Cardiac septum (tissue), 1 donor: ENCODE measurements around the gene PDIA3. TPM values are rescaled to one million over a fixed set of nuclear protein-coding genes. Genes with fewer than 3 reads are reported as not detected.
A peak's percentile ranks its signal among the peaks of the same experiment; 100 is the strongest.
"Not testable (repeated sequence)": the region's sequence is repeated elsewhere in the genome, so short reads cannot be mapped to it uniquely, and the experiment has no call there.

Experiments used
- DNase-seq: peaks from one replicate; pipeline ENCODE4 v3.0.0-alpha.2; 2020; ENCODE audit warnings: low spot score
- intact Hi-C: fragments of 100-400 bp; cut with DNase I; formaldehyde crosslinking; loops from one replicate; pipeline ENCODE4 v1.14.0; 2022
- long read RNA-seq: library from polyadenylated mRNA; unstranded; transcript quantifications from one replicate; pipeline ENCODE4 v2.0.0, GENCODE V29; 2021
- total RNA-seq: library from RNA; stranded (reverse); fragmentation: NEBNext Ultra II Directional; extraction: Animal tissue kit (Norgen Biotek cat#: 25700); gene quantifications from one replicate; pipeline ENCODE4 v1.2.1, GENCODE V29; 2021
- donor health status: DM: no; HTN: no; CAD: no.

Gene PDIA3
- total RNA-seq, result 176 TPM
- long read RNA-seq, transcript PDIA3-201 (13 exons, 3,727 nt), result major isoform, 268 of 289 reads
- long read RNA-seq, partial matches to known transcripts, result 12 of 289 reads
- long read RNA-seq, other reads (novel, unspliced or antisense), result 9 of 289 reads

DNA sequence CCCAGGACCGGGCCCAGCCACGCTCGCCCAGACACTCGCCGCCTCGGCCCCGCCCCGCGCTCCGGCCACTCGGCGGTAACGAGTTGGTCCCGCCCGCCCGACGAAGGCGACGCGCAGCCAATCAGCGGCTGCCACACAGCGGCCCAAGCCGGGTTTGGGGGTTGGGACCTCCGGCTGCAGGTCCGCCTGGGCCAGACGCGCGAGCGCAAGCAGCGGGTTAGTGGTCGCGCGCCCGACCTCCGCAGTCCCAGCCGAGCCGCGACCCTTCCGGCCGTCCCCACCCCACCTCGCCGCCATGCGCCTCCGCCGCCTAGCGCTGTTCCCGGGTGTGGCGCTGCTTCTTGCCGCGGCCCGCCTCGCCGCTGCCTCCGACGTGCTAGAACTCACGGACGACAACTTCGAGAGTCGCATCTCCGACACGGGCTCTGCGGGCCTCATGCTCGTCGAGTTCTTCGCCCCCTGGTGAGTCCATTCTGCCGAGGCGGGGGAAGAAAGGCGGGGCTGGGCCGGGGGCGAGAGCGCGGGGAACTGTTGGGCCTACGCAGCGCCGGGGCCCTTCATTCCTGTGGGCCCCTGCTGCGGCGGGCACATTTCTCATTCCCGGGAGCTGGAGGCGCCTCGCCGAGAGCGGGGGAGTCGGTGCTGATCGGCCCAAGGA lies at the start of gene PDIA3:
Gene PDIA3 (plus strand): TSS at position 194 of the 658 bp plus-strand sequence. CDS start 102 bp downstream, at position 296.
- peak; percentile 98 for DNase-seq
- intact Hi-C loops, result not testable (repeated sequence)

DNA sequence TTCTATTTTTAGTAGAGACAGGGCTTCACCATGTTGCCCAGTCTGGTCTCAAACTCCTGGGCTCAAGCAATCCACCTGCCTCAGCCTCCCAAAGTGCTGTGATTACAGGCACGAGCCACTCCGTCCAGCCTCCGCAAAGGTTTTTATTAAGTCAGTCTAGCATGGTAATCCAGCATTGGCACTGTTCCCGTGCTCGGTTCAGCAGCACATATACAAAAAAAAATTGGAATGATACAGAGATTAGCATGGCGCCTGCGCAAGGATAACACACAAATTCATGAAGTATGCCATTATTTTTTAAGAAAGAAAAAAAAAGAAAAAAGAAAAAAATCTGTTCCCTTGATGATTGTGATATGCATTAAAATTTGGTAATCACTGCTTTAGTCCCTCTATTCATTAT lies 44.1 kb upstream of the PDIA3 start:
- no peak for DNase-seq
- intact Hi-C loops, result no loop called here

DNA sequence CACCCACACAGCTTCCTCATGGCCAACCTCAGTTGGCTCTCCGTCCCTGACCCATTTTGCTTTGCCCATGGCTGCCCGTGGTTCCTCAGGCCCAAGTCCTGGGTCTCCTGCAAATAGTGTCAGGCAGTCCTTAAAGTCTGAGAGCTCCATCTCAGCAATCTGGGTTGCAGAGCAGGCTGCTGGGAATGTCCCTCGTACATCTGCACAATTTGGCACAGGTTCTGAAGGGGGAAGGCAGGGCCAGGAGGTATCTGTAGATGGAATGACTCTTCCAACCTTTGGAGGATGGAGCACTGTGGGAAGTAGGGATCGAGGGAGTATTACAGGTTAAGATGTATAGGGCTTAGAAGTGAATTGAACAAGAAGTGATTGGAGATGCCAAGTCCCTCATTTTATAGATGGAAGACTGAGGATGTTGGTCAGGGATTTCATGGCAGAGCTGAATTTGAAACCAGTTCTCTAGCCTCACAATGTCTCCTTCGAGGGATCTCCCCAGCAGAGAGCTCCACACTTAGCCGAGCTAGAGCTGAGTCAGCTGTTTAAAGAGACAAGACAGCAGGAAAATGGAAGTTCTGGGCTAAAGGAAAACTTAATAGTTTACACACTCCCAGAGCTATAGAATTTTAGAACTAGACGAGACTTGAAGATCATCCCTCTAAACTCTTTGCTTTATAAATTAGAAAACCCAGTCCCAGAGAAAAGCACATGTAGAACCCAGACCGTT lies 43.4 kb upstream of the PDIA3 start:
- intact Hi-C loops, result no loop called here
- DNase-seq, result no peak

DNA sequence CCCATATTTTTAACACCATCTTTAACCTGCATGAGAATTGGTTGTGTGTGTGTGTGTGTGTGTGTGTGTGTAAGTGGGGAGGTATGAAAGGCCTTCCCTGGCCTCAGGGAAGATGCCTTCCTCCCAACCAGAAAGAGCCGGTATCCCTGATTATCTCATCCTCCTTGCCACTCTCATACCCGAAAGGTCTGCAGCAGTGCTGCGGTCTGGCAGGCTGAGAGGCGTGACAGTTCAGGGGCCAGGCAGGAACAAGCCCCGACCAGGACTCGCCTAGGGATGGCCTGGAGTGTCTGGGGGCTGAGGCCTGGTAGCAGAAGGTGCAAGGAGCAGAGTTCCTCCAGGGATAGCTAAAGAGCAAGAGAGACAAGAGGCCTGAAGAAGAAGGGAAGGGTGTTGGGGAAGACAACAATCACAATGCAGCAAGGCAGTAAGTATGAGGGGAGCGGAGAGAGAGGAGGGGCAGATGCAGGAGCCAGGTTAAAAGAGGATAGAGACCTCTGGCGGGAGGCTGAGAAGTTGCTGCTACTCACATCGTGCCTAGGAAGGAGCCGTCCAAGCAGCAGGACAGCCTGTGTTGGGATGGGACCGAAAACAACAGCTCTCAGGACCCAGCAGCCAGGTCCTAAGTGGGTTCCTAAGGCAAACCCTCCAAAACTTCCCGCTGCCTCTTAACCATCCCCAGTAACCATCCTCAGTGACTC lies 35.7 kb upstream of the PDIA3 start:
- DNase-seq, intact Hi-C loops: not testable (repeated sequence)

DNA sequence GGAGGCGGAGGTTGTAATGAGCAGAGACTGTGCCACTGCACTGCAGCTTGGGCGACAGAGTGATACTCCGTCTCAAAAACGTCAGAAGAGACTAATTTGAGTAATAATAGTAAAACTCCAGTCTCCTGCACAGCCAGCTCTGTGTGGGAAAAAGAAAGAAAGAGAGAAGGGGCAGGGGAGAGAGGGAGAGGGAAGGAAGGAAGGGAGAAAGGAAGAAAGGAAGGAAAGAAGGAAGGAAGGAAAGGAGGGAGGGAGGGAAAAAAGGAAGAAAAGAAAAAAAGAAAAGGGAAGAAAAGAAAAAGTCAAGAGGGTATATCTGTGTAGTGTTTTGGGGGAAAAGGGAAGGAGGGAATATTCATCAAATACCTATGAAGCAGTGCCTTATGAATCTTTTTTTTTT lies 23.1 kb upstream of the PDIA3 start:
- DNase-seq, result no peak
- intact Hi-C loops, result no loop called here

DNA sequence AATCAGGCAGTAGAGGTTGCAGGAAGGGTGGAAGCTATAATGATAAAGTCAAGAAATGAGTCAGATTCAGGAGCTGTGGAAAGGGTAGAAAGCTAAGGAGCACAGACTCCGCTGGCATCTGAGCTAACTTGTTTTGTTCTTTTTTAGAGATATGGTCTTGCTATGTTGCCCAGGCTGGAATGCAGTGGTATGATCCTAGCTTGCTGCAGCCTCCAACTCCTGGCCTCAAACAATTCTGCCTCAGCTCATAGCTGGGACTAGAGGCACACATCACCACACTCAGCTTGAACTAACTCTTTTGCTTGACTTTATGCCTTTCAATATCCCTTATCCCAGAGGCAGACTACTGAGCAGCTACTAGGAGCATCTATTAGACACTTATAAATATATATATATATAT lies 19.9 kb upstream of the PDIA3 start:
- DNase-seq, intact Hi-C loops: not testable (repeated sequence)

DNA sequence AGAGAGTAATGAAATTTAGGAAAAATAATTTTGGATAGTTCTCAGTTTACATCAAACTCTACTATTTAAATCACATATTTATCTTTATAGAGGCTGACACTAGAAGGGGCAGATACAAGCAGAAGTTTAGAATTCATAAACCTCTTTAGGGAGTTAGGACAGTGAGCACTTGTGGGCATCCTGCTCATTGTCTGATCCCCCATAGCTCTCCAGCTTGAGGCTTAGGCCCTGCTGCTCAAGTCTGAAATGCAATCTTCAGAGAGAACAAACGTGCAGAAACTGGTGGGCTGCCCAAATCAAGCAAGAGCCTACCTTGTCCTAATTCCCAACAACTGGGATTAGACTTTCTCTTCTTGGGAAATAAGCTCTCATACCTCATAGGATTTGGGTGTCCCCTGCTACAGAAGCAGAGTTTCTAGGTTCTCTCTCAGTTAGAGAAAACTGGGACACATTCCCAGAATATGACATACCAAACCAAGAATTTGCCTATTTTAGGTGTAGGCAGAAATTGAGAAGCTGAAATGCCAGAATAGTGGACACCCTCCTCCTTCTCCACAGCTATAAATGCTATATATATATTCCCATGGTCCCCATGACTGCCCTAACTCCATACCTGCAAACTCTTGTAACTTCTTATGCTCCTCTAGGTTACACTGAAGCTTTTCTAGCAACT lies 18.0 kb upstream of the PDIA3 start:
- DNase-seq, intact Hi-C loops: not testable (repeated sequence)

DNA sequence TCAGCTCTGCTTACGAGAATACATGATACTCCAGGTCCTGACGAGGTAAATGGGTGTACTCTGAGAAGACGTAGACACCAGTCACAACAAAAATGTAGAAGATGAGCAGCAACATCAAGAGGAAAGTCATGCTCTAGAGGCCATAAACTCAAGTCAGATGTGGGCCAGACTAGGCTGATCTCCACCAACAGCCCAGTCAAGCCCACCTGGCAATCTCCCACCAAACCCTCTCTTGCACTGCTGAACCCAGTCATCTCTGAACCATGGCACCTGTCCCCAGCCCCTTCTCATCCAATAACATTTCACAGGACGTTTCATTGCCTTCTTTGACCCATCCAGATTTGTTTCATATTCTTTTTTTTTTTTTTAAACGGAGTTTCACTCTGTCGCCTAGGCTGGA lies 10.8 kb upstream of the PDIA3 start:
- DNase-seq, result no peak
- intact Hi-C loops, result no loop called here

DNA sequence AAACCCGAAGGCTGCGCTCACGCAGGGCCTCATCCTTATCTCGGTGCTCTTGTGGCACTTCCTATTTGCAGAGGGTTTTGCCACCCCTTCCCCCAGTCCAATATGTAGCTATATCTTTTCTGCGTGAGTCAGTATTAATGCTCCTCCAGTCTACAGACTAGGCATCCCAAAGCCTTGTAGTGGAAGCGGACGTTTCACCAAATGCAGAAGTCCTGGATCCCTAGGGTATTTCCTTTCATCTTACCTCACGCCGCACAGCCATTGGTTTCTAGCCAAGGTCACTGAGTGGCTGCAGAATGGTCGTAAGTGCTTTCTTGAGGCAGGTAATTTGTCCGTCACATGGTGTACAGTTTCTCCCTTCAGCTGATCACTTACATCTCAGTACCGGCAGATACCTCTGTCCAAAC lies 668 bp downstream of the PDIA3 start:
- DNase-seq, intact Hi-C loops: not testable (repeated sequence)

DNA sequence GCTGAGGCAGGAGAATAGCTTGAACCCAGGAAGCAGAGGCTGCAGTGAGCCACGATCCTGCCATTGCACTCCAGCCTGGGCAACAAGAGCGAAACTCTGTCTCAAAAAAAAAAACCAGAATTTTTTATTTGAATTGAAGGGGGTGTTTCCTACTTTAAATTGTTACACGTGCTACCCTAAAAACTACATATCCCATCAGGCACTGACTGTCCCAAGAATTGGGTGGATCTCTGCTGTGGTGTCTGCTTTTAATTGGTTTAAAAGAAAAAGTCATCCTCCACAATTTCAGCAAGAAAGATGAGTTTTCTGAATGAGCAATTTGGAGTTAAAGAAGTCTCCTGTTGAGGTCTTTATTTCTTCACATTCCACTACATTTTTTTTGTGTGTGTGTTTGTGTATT lies 2.1 kb downstream of the PDIA3 start:
- DNase-seq, result no peak
- intact Hi-C loops, result no loop called here

DNA sequence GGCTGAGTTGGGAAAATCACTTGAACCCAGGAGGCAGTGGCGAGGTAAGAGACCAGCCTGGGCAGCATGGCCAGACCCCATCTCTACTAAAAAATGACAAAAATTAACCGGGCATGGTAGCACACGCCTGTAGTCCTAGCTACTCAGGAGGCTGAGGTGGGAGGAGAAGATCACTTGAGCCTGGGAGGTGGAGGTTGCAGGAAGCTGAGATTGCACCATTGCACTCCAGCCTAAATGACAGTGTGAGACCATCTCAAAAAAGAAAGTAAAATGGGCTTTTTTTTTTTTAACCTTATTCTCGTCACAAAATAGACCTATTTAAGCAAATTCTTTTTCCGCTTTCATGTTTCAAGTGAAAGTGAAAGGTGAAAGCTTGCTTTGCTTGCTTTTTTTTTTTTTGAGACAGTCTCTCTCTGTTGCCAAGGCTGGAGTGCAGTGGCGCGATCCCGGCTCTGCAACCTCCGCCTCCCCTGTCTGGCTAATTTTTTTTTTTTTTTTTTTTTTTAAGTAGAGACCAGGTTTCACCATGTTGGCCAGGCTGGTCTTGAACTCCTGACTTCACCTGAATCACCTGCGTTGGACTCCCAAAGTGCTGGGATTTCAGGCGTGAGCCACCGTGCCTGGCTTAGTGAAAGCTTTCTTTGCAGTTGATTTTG lies 3.6 kb downstream of the PDIA3 start:
- intact Hi-C loops, result no loop called here
- DNase-seq, result no peak

DNA sequence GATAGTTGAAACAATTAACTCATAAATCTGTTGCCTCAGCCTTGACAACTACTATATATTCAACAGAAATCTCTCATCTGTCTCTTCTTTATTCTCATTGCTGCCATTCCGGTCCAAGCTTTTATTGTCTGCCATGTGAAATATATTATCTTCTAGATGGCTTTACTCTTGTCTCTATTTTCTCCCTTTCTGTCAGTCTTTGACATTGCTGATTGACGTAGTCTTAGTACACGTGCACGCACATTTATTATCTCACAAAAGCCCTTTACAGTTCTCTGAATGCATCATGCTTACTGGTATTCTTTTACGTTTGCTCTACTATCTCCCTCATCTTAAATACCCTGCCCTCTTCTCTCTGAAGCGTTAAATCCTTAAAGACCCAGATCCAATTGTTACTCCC lies 5.6 kb downstream of the PDIA3 start:
- intact Hi-C loops, result no loop called here
- DNase-seq, result no peak

DNA sequence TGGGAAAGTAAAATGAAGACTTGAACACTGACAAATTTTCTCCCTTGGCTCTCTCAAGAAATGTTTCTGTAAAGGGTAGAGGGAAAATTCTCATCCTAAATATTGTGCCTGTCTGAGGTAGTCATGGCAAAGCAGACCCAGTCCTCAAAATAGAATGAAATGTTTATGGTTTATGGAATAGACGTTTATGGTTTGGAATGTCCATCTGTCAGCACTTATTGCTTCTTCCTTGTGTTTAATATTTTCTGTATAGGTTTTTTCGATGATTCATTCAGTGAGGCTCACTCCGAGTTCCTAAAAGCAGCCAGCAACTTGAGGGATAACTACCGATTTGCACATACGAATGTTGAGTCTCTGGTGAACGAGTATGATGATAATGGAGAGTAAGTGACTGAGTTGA lies 16.6 kb downstream of the PDIA3 start:
- intact Hi-C loops, result no loop called here
- no peak for DNase-seq

DNA sequence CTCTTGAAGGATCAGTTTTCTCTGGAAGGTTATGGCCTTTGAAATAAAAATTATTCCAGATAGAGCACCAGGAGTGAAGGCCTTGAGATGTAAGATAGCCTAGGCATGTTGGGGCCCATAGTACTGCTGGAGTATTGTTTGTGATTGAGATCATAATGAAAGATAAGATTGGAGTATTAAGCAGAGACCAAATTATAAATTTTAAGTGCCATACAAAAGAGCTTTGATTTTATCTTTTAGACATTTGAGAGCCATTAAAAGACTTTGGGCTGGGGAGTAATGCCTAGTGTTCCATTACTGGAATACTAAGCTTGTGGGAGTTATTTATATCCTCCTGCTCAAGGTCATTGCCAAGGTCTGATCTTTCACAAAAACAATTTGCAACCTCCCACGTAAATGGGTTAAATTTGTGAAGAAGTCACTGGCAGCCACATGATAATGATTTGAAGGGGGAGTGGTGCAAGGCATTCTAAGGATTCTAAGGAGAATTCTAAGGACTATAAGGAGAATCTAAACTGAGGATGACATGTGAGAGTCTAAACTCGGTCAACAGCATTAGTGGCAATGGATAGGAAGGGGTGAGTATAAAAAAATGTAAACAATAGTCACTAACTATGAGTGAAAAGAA lies 17.7 kb downstream of the PDIA3 start:
- intact Hi-C loops, result no loop called here
- DNase-seq, result no peak

DNA sequence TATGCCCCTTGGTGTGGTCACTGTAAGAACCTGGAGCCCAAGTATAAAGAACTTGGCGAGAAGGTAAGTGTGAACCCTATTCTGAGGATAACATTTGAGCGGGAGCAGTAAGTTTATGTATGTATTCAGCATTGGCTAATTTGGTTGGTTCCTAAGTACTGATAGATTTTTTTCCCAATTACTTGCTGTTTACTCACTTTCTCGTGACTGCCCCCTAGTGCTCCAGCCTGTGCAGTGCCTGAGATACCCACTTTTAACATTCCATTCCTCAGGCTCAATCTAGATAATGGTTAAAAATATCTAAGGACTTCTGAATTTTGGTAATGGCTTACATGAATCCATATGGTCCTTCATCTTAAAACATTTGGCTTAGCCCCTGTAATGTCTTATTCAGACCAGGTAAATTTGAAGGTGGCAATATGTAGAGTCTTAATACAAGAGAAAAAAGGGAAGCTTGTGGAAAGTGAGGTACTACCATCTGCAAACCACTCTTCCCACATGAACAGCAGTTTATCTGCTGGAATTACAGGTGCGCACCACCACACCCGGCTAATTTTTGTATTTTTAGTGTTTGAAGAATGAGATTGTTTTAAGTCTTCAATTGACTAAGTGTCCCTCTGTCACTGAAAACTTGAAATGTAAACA lies 23.5 kb downstream of the PDIA3 start:
- intact Hi-C loops, result no loop called here
- no peak for DNase-seq

DNA sequence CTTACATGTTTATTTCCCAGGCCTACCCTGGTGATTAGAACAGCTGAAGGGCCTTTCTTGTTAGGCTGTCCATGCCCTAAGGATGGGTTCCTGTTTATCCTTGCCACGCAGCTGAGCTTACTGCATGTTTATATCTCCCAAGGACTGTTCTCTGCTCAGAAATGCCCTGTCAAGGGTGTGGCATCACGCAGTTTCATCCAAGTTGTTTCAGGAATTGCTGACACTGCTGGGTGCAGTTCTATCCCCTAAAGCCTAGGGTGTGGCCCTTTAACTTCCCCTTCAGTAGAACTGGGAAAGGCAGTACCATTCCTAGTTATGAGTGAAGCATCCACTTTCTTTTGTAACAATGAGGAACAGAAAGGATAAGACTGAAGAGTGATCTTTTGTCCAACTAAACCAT lies 25.6 kb downstream of the PDIA3 start:
- no peak for DNase-seq
- intact Hi-C loops, result no loop called here

DNA sequence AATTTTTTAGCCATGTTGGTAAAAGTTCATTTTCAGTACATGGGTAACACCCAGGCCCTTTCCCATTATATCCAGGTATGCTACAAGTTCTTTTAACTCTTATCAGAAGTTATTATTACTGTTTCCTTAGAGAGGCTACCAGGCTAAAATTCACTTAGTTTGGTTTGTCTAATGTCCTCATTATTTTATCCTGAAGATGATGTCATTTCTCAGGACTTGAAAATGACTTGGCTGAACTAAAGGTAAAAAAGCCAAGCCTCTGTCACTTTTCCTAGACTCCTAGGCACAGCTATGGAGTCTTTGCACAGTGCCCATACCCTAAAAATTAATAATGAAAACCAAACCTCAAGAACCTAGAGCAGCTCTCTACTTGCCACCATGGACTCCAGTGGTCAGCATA lies 26.4 kb downstream of the PDIA3 start:
- no peak for DNase-seq
- intact Hi-C loops, result no loop called here

DNA sequence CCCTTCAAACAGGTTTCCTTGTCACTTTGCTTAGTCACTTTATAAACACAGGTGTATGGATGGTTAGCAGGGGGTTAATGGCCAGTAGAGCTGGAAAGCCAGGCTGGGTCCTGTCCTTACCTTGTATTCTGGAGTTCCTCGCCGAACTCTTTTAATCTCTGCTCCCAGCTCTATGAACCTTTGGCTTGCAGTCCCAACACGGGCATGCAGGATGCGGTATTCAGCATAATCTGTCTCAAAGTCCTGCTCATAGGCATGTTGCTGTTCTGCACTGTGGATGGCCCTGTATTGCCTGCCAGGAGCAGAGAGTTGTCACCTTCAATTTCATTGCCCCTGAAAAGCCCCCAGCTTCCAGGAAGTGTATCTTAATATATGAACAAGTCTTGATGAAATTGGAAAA lies 27.8 kb downstream of the PDIA3 start:
- intact Hi-C loops, result no loop called here

More for the DNA sequence above, 27.8 kb downstream of the PDIA3 start:
- DNase-seq, result no peak
